HG02885 (cell line): Measurements from ENCODE around the gene EPHA3.

ENCODE experiments used
- ATAC-seq: cut with Tn5 transposase; IDR thresholded peaks from one replicate; pipeline ENCODE4 v1.9.1; 2021; ENCODE audit warnings: mild to moderate bottlenecking; ENCODE audit not compliant: unreplicated experiment, poor library complexity

The EPHA3 gene

GRCh38 chr3:89223188-89223587 lies 115.8 kb downstream of the EPHA3 start:
- ATAC-seq: no peak

GRCh38 chr3:89227218-89227617 lies 119.8 kb downstream of the EPHA3 start:
- no peak for ATAC-seq

- ATAC-seq: no peak
Measured at GRCh38 chr3:89227634-89228033, 120.2 kb downstream of the EPHA3 start.

- ATAC-seq: no peak
Measured at GRCh38 chr3:89232155-89232554, 124.7 kb downstream of the EPHA3 start.

GRCh38 chr3:89234620-89235019 lies 127.2 kb downstream of the EPHA3 start:
- no peak for ATAC-seq

- ATAC-seq: no peak
Measured at GRCh38 chr3:89238846-89239245, 131.4 kb downstream of the EPHA3 start.

GRCh38 chr3:89239774-89240173 lies 132.4 kb downstream of the EPHA3 start:
- ATAC-seq: no peak

GRCh38 chr3:89245612-89246011 lies 138.2 kb downstream of the EPHA3 start:
- ATAC-seq: no peak

GRCh38 chr3:89246326-89246725 lies 138.9 kb downstream of the EPHA3 start:
- ATAC-seq: no peak

GRCh38 chr3:89250742-89251141 lies 143.3 kb downstream of the EPHA3 start:
- no peak for ATAC-seq

GRCh38 chr3:89252016-89252415 lies 144.6 kb downstream of the EPHA3 start:
- no peak for ATAC-seq

- no peak for ATAC-seq
Measured at GRCh38 chr3:89252860-89253259, 145.4 kb downstream of the EPHA3 start.

GRCh38 chr3:89256395-89256794 lies 149.0 kb downstream of the EPHA3 start:
- ATAC-seq: no peak

- no peak for ATAC-seq
Measured at GRCh38 chr3:89256882-89257281, 149.5 kb downstream of the EPHA3 start.

- no peak for ATAC-seq
Measured at GRCh38 chr3:89260721-89261120, 153.3 kb downstream of the EPHA3 start.

GRCh38 chr3:89261673-89262072 lies 154.3 kb downstream of the EPHA3 start:
- no peak for ATAC-seq

GRCh38 chr3:89262309-89262929 lies 155.0 kb downstream of the EPHA3 start:
- no peak for ATAC-seq

GRCh38 chr3:89264037-89264560 lies 156.7 kb downstream of the EPHA3 start:
- ATAC-seq: no peak

- ATAC-seq: no peak
Measured at GRCh38 chr3:89266074-89266473, 158.7 kb downstream of the EPHA3 start.

- ATAC-seq: no peak
Measured at GRCh38 chr3:89268059-89268458, 160.6 kb downstream of the EPHA3 start.

GRCh38 chr3:89270201-89270600 lies 162.8 kb downstream of the EPHA3 start:
- no peak for ATAC-seq

- ATAC-seq: no peak
Measured at GRCh38 chr3:89275001-89275400, 167.6 kb downstream of the EPHA3 start.
